ENCODE results near the gene SGTB. TPM values are rescaled to one million over a fixed set of nuclear protein-coding genes. Genes with fewer than 3 reads are reported as not detected.

Gene SGTB
- total and polyA plus RNA-seq, 7 donors: 0.91 to 7.6 (median 3.8) TPM

DNA sequence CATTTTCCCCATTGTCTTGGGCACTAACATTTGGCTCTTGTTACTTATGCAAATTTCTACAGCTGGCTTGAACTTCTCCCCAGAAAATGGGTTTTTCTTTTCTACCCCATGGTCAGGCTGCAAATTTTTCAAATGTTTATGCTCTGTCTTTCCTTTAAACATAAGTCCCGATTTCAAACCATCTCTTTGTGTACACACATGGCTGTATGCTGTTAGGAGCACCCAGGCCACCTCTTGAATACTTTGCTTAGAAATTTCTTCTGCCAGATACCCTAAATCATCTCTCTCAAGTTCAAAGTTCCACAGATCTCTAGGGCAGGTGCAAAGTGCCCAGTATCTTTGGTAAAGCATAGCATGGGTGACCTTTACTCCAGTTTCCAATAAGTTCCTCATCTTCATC lies 45.7 kb upstream of the SGTB start:
- ATAC-seq (no peak), DNase-seq (no peak)
- intact Hi-C loops (cut with DNase I): no loop called here
- no peaks in the 10 kb centered on the region for H3K27me3 ChIP-seq (ENCODE audit: insufficient read depth in 3 of 3, low read length in 2 of 3)
- no peak for TF ChIP-seq CTCF (IDR thresholded peaks at IDR 0.05)
- no peak overlapping the region for H3K27ac ChIP-seq
- H3K4me1 ChIP-seq: peaks cover 11% of the 10 kb centered on the region
- no peak overlapping the region for H3K4me3 ChIP-seq
- H3K36me3 ChIP-seq (ENCODE audit: insufficient read depth in 1 of 2, low read depth in 1 of 2): peaks cover 0 to 14% of the 10 kb centered on the region in 2 donors
- 96 to 100% (median 97%) methylated on average over 1 of the region's 1 CpG for WGBS, 3 donors
- H3K9me3 ChIP-seq: no peaks in the 10 kb centered on the region

DNA sequence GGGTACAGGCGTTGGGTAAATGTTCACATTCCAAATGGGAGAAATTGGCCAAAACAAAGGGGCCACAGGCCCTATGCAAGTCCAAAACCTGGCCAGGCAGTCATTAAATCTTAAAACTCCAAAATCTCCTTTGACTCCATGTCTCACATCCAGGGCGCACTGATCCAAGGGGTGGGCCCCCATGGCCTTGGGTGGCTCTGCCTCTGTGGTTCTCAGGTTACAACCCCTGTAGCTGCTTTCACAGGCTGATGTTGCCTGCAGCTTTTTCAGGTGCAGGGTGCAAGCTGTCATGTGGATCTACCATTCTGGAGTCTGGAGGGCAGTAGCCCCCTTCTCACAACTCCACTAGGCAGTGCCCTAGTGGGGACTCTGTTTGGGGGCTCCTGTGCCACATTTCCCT lies 44.9 kb upstream of the SGTB start:
- no peak for DNase-seq
- H3K27me3 ChIP-seq (ENCODE audit: insufficient read depth in 3 of 3, low read length in 2 of 3): no peaks in the 10 kb centered on the region
- no peak overlapping the region for H3K27ac ChIP-seq
- H3K4me3 ChIP-seq: no peak overlapping the region
- no peak for TF ChIP-seq CTCF (IDR thresholded peaks at IDR 0.05)
- intact Hi-C loops (cut with DNase I): no loop called here
- peaks cover 0 to 16% of the 10 kb centered on the region in 2 donors for H3K36me3 ChIP-seq (ENCODE audit: insufficient read depth in 1 of 2, low read depth in 1 of 2)
- no peaks in the 10 kb centered on the region for H3K9me3 ChIP-seq
- WGBS, 3 donors: 93 to 95% (median 94%) methylated on average over 2 of the region's 2 CpGs
- ATAC-seq: no peak
- peaks cover 11% of the 10 kb centered on the region for H3K4me1 ChIP-seq

DNA sequence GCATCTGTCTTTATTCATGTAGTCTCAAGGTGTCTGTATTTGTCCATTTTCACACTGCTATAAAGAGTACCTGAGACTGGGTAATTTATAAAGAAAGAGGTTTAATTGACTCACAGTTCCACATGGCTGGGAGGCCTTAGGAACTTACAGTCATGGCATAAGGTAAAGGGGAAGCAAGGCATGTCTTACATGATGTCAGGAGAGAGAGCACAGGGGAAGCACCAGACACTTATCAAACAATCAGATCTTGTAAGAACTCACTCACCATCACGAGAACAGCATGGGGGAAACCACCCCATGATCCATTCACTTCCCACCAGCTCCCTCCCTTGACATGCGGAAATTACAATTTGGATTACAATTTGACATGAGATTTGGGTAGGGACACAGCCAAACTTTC lies 44.3 kb upstream of the SGTB start:
- H3K36me3 ChIP-seq (ENCODE audit: insufficient read depth in 1 of 2, low read depth in 1 of 2): peaks cover 0 to 16% of the 10 kb centered on the region in 2 donors
- TF ChIP-seq CTCF (IDR thresholded peaks at IDR 0.05): no peak
- ATAC-seq: no peak
- no peaks in the 10 kb centered on the region for H3K27me3 ChIP-seq (ENCODE audit: insufficient read depth in 3 of 3, low read length in 2 of 3)
- no peaks in the 10 kb centered on the region for H3K9me3 ChIP-seq
- no peak for DNase-seq
- peaks cover 11% of the 10 kb centered on the region for H3K4me1 ChIP-seq
- H3K27ac ChIP-seq: no peak overlapping the region
- intact Hi-C loops (cut with DNase I): no loop called here
- WGBS, 3 donors: 64 to 95% (median 89%) methylated on average over 2 of the region's 2 CpGs
- no peak overlapping the region for H3K4me3 ChIP-seq

DNA sequence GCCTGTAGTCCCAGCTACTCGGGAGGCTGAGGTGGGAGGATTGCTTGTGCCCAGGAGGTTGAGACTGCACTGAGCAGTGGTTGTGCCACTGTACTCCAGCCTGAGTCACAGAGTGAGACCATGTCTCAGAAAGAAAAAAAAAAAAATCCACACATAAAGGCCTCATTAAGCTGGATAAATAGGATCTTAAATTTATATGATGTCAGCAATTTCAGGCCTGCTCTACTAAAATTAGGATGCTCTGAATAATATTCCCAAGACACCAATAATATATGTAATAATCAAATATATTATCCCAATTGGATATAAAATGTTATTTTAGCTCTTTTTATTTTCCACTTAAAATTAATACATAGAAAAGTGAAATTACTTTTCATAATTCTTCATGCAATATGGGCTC lies 43.7 kb upstream of the SGTB start:
- WGBS, 3 donors: 98 to 100% (median 100%) methylated on average over 1 of the region's 1 CpG

More for the DNA sequence above, 43.7 kb upstream of the SGTB start:
- Histone ChIP-seq H3K36me3 (ENCODE audit: insufficient read depth in 1 of 2, low read depth in 1 of 2) (peaks cover 0 to 16% of the 10 kb centered on the region in 2 donors), H3K4me3 (no peak overlapping the region), H3K9me3 (no peaks in the 10 kb centered on the region), H3K27me3 (ENCODE audit: insufficient read depth in 3 of 3, low read length in 2 of 3) (no peaks in the 10 kb centered on the region), H3K27ac (no peak overlapping the region), H3K4me1 (peaks cover 11% of the 10 kb centered on the region)
- DNase-seq: no peak
- intact Hi-C loops (cut with DNase I): no loop called here
- ATAC-seq: no peak
- TF ChIP-seq CTCF (IDR thresholded peaks at IDR 0.05): no peak
